ENCODE data around the gene NCKAP5L. TPM values are rescaled to one million over a fixed set of nuclear protein-coding genes. Genes with fewer than 3 reads are reported as not detected.

Gene NCKAP5L
- polyA plus RNA-seq, 2 of the 4 experiments (the other 2 are of a cell fraction) = 3.0 to 8.5 TPM

DNA sequence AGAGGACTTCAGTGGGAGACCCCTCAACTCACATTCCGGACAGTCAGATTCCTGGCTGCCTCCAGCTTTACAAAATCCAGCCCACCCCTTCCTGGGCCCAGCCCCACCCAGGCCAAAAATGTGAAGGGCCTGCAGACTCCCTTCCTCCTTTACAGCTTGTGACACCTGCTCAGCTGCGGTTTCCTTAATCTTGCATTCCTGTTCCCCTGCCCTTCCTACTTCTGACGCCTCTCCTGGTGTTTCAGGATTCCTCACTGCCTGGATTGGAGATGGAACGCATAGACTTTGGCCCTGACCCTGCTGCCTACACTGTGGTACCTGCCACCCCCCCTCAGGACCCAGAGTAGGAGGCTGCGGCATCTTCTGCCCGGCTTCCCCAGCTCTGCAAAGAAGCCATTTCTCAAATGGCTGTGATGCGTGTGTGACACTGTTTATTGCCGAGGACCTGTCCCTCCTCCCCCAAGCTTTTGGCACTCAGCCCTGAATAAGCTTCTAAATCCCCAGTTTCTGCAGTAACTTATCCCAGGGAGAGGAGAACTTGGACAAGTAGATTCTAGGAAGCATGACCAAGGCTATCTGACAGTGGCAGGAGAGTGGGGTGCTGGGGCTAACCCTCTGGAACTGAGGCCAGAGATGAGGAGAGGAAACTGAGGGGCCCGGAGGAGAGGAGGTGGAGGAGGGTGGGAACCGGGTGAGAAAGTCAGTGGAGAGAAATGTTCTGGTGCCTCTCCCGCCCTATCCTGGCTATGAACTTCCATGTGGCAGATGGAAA lies 39.5 kb upstream of the NCKAP5L start:
- FAIRE-seq (no peak), ATAC-seq (peak in 1 of 2 experiments; percentile 5; a peak in 2 of 6 replicates), DNase-seq (ENCODE audit: low read depth in 1 of 2, low spot score in 1 of 2) (no peak)
- CTCF ChIA-PET = interaction anchor here (0.6 to 11.5 kb wide), 51 partner anchors 9 to 879 kb away, joined by 3 to 104 read pairs (median 5); partner anchors contain the start of genes AQP5, BCDIN3D and CERS5
- TF ChIP-seq, protein P1, sequence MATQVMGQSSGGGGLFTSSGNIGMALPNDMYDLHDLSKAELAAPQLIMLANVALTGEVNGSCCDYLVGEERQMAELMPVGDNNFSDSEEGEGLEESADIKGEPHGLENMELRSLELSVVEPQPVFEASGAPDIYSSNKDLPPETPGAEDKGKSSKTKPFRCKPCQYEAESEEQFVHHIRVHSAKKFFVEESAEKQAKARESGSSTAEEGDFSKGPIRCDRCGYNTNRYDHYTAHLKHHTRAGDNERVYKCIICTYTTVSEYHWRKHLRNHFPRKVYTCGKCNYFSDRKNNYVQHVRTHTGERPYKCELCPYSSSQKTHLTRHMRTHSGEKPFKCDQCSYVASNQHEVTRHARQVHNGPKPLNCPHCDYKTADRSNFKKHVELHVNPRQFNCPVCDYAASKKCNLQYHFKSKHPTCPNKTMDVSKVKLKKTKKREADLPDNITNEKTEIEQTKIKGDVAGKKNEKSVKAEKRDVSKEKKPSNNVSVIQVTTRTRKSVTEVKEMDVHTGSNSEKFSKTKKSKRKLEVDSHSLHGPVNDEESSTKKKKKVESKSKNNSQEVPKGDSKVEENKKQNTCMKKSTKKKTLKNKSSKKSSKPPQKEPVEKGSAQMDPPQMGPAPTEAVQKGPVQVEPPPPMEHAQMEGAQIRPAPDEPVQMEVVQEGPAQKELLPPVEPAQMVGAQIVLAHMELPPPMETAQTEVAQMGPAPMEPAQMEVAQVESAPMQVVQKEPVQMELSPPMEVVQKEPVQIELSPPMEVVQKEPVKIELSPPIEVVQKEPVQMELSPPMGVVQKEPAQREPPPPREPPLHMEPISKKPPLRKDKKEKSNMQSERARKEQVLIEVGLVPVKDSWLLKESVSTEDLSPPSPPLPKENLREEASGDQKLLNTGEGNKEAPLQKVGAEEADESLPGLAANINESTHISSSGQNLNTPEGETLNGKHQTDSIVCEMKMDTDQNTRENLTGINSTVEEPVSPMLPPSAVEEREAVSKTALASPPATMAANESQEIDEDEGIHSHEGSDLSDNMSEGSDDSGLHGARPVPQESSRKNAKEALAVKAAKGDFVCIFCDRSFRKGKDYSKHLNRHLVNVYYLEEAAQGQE (IDR thresholded peaks at IDR 0.05) = no peak
- TF ChIP-seq RARB (CRISPR knock-in tag; IDR thresholded peaks at IDR 0.05) = no peak
- no peak for TF ChIP-seq NPAS2 (CRISPR knock-in tag; IDR thresholded peaks at IDR 0.05; ENCODE audit: borderline replicate concordance)
- TF ChIP-seq ESRRA (IDR thresholded peaks at IDR 0.05; ENCODE audit: borderline replicate concordance, low read length) = no peak
- TF ChIP-seq KDM1A (IDR thresholded peaks at IDR 0.05; ENCODE audit: low read depth) = no peak
- TF ChIP-seq SMC3 (IDR thresholded peaks at IDR 0.05) = no peak
- TF ChIP-seq RNF2 (IDR thresholded peaks at IDR 0.05; ENCODE audit: borderline replicate concordance, low read depth) = no peak
- POLR2A ChIA-PET = no interaction called here
- no peak overlapping the region for H3K27ac ChIP-seq
- 56% methylated on average over 11 of the region's 11 CpGs for WGBS (ENCODE audit: missing lambda C conversion rate)
- H3K4me3 ChIP-seq = no peak overlapping the region
- H3K4me2 ChIP-seq = no peak overlapping the region
- no peaks in the 10 kb centered on the region; the same call in 2 of the 3 replicates for H3K4me1 ChIP-seq
- H3K9me3 ChIP-seq = no peaks in the 10 kb centered on the region

DNA sequence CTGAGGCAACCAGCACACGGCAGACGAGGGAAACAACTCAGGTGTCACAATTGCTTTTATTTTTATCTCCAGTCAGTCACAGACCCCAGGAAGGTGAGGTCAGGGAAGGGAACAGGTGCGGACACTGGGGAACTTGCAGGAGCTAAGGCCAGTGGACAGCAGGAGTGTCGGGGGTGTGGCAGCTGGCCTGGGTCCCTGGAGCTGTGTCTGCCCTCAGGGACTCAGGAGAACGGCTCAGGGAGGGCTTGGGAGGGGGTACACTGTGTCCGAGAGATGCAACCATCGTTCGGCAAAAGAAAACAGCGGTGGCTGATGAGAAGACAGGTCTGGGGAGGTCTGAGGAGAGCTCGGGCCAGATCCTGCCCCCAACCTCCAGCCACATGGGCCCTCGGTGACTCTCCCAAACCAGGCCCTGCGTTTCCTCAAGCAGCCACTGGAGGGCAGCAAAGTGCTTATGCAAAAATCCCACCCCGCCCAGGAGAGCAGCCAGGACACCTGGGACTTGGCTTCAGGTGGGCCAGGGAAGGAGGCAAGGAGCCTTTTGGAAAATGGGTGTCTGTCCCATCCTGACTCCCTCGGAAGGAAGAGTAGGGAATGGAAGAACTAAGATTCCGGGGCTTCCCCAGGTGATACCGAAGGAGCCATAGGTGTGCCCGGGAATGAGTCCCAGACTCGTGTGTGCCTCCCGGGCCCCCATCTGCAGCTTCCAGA lies 38.8 kb upstream of the NCKAP5L start:
- Histone ChIP-seq H3K4me1 (no peaks in the 10 kb centered on the region; the same call in 2 of the 3 replicates), H3K9me3 (no peaks in the 10 kb centered on the region), H3K4me2 (no peak overlapping the region), H3K27ac (peak overlapping the region in 1 of 2 experiments; percentile 22; a peak in 1 of 6 replicates), H3K4me3 (no peak overlapping the region)
- POLR2A ChIA-PET = no interaction called here
- WGBS (ENCODE audit: missing lambda C conversion rate) = 35% methylated on average over 19 of the region's 19 CpGs
- FAIRE-seq (no peak), DNase-seq (ENCODE audit: low read depth in 1 of 2, low spot score in 1 of 2) (peak; percentile 66 to 95), ATAC-seq (peak; percentile 55 to 92)
- peak; percentile 71 for TF ChIP-seq SMC3 (IDR thresholded peaks at IDR 0.05)
- TF ChIP-seq RAD21 (conservative IDR thresholded peaks at IDR 0.05 in 1 of 2, IDR thresholded peaks at IDR 0.05 in 1 of 2) = peak; percentile 84 to 91
- peak; percentile 55; the same call in 1 of the 2 replicates for TF ChIP-seq MAZ (IDR thresholded peaks at IDR 0.05; ENCODE audit: borderline replicate concordance, low read depth, low read length)
- TF ChIP-seq CHD4 (IDR thresholded peaks at IDR 0.05; ENCODE audit: borderline replicate concordance) = no peak
- TF ChIP-seq MYC (IDR thresholded peaks at IDR 0.05; ENCODE audit: borderline replicate concordance, low read length) = no peak
- TF ChIP-seq, protein P2, sequence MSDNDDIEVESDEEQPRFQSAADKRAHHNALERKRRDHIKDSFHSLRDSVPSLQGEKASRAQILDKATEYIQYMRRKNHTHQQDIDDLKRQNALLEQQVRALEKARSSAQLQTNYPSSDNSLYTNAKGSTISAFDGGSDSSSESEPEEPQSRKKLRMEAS (IDR thresholded peaks at IDR 0.05) = peak; percentile 51; the same call in 1 of the 2 replicates
- TF ChIP-seq, protein P3, sequence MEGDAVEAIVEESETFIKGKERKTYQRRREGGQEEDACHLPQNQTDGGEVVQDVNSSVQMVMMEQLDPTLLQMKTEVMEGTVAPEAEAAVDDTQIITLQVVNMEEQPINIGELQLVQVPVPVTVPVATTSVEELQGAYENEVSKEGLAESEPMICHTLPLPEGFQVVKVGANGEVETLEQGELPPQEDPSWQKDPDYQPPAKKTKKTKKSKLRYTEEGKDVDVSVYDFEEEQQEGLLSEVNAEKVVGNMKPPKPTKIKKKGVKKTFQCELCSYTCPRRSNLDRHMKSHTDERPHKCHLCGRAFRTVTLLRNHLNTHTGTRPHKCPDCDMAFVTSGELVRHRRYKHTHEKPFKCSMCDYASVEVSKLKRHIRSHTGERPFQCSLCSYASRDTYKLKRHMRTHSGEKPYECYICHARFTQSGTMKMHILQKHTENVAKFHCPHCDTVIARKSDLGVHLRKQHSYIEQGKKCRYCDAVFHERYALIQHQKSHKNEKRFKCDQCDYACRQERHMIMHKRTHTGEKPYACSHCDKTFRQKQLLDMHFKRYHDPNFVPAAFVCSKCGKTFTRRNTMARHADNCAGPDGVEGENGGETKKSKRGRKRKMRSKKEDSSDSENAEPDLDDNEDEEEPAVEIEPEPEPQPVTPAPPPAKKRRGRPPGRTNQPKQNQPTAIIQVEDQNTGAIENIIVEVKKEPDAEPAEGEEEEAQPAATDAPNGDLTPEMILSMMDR (IDR thresholded peaks at IDR 0.05) = peak; percentile 88
- CTCF ChIA-PET = interaction anchor here (0.6 to 11.5 kb wide), 70 partner anchors 8 to 462 kb away, joined by 3 to 104 read pairs (median 5); partner anchors contain the start of genes AQP5, BCDIN3D, CERS5 and COX14

Measured in A549 (cell line).